Posterior cingulate gyrus (tissue), 11 donors: ENCODE results near the gene CNTLN.
"Not testable (repeated sequence)": the region's sequence is repeated elsewhere in the genome, so short reads cannot be mapped to it uniquely, and the experiment has no call there.

Source experiments
- DNase-seq, 10 donors: peaks; one replicate each; pipeline versions ENCODE4 v3.0.0 to v3.0.0-alpha.2; 2020 to 2021; ENCODE audit warnings: mixed read lengths in 3 of 10
- intact Hi-C: fragments of 100-400 bp; cut with DNase I; formaldehyde crosslinking; loops from one replicate; pipeline ENCODE4 v1.15.1; 2023

The CNTLN gene

GRCh38 chr9:17293685-17294084, 158.8 kb downstream of the CNTLN start:
- peak in 1 of 10 donors; percentile 57 for DNase-seq
- intact Hi-C loops = no loop called here

DNA sequence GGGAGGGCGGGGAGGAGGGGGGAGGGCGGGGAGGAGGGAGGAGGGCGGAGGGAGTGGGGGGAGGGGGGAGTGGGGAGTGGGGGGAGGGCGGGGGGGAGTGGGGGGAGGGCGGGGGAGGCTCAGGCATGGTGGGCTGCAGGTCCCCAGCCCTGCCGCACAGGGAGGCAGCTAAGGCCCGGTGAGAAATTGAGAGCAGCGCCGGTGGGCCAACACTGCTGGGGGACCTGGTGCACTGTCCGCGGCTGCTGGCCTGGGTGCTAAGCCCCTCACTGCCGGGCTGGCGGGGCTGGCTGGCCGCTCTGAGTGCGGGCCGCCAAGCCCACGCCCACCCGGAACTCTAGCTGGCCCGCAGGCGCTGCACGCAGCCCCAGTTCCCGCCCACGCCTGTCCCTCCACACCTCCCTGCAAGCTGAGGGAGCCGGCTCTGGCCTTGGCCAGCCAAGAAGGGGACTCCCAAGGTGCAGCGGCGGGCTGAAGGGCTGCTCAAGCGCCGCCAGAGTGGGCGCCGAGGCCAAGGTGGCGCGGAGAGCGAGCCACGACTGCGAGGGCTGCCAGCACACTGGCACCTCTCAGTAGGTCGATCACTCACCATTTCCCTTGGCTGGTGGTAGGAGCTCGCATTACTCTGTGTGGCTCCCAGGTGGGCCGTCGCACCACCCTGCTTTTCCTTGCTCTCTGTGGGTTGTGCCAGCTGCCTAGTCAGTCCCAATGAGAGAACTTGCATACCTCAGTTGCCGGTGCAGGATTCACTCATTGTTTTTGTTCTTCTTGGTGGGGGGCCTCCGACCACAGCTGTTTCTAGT, 160.2 kb downstream of the CNTLN start:
- peak in 3 of 10 donors; percentile 42 to 85 (median 72) for DNase-seq
- intact Hi-C loops = no loop called here

DNA sequence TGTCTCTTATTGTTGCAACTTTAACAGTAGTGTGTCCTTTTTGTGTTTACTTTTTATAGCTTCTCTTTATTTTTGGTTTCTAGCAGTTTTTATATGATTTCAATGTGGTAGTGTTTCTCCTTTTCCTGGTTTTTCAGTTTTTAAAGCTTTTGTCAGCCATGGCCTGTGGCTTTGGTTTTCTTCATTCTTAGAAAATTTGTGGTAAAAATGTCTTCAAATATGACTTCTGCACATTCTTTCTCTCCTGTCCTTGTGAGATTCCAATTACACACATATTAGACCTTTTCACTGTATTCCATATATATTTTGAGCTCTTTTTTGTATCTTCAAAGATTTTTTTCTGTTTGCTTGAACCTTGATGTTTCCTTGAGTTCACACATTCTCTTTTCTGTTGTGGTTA, 180.5 kb downstream of the CNTLN start:
- no peak for DNase-seq
- intact Hi-C loops = no loop called here

GRCh38 chr9:17318821-17319320, 184.0 kb downstream of the CNTLN start:
- intact Hi-C loops = no loop called here
- DNase-seq = no peak

GRCh38 chr9:17319864-17320263, 185.0 kb downstream of the CNTLN start:
- intact Hi-C loops = no loop called here
- no peak for DNase-seq

GRCh38 chr9:17322882-17323864, 188.3 kb downstream of the CNTLN start:
- DNase-seq = no peak
- intact Hi-C loops = no loop called here

DNA sequence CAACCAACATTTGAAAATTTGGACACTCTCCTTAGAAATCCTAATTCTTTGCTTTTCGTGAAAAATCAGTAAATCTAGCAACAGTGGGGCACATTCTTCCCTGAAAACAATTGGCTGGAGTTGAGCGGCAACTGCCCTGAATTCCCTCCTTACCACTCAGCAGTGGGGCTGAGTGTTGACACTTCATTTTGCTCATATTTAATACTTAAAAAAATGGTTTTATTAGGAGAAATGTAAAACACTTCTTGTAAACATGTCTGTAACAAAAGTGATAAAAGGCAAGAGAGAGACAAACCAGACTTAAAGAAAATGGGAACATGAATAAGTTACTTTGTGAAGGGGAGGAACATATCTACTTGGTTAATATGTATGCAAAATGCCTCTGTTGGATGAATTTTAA, 193.5 kb downstream of the CNTLN start:
- intact Hi-C loops = no loop called here
- DNase-seq = no peak

DNA sequence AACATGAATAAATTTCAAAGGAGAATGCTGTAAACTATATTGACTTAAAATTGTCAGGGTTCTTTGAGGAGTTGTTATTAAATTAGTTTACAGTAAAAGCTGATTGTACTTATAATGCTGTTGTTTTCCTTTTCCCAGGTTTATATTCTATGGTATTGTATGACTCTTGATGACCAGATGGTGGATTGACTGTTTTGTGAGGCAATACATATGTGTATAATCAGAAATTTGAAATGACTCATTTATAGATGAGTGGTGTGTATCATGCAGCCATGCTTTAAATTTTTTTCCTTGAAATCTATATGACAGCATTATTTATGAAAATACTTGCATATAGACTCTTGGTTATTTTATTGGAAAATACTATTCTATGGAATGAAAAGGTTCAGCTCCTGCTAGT, 195.3 kb downstream of the CNTLN start:
- intact Hi-C loops = no loop called here
- no peak for DNase-seq

GRCh38 chr9:17332115-17332514, 197.3 kb downstream of the CNTLN start:
- intact Hi-C loops = no loop called here
- DNase-seq = no peak

DNA sequence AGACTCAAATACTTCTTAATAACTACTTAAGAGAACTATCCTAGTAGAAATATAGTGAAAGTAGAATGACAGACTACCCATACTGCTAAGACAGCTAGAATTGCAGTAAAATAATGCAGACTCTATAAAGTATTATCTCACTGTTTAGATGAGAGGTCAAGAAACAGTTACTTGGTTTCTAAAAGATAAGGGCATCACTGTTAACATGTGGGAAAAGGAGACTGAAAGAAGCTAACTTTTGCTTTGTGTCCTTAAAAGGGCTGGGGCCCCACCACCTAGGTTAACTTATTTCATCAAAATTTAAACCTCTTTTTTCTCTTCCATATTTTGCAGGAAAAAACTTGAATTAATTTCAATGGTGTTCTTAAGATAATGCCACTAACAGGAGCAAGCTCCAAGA, 204.3 kb downstream of the CNTLN start:
- DNase-seq = no peak
- intact Hi-C loops = no loop called here

DNA sequence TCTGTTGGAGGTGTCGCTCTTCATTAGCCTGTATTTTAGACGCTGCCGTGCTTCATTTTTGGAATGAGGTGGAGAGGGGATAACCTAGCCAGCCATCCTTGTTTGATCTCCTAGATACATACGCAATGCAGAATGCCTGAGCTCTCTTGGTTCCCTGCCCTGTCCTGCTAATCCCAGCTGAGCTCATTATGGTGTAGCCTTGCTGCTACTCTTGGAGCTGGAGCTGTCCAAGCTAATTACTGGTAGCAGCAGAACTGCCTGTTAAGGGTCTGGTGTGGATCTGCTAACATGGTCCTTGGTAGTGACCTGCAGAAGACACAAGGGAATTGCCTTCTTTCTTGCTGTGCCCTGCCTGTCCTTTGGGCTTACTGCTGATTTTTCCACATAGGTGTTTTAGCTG, 207.9 kb downstream of the CNTLN start:
- intact Hi-C loops = no loop called here
- no peak for DNase-seq

- intact Hi-C loops = no loop called here
- no peak for DNase-seq
Measured at GRCh38 chr9:17349831-17350230, 215.0 kb downstream of the CNTLN start.

DNA sequence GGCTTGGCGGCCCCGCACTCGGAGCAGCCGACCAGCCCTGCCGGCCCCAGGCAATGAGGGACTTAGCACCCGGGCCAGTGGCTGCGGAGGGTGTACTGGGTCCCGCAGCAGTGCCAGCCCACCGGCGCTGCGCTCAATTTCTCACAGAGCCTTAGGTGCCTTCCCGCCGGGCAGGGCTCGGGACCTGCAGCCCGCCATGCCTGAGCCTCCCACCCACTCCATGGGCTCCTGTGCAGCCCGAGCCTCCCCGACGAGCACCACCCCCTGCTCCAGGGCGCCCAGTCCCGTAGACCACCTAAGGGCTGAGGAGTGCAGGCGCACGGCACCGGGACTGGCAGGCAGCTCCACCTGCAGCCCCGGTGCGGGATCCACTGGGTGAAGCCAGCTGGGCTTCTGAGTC, 219.2 kb downstream of the CNTLN start:
- intact Hi-C loops = not testable (repeated sequence)
- peak in 1 of 10 donors; percentile 56 for DNase-seq

- no peak for DNase-seq
- intact Hi-C loops = no loop called here
Measured at GRCh38 chr9:17361378-17361777, 226.5 kb downstream of the CNTLN start.

- no peak for DNase-seq
- intact Hi-C loops = no loop called here
Measured at GRCh38 chr9:17367035-17367434, 232.2 kb downstream of the CNTLN start.

GRCh38 chr9:17380126-17380861, 245.5 kb downstream of the CNTLN start:
- intact Hi-C loops = no loop called here

DNA sequence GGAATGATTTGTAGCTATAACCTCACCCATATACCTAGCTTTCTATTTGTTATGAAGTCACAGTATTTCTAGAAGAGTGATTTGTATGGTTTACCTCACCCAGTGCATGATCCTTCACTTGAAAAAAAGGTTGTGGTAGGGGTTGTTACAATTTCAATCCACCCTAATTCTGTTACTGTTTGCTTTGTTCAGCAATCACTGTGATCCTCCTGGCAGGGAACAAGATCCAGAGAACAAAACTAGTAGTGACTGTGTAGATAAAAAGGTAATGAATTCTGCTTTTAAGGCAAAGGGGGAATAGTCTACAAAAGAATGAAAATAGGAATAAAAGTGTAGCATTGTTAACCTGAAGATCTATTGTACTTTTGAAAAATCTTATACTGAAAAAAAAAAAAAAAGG, 252.7 kb downstream of the CNTLN start:
- intact Hi-C loops = no loop called here
- no peak for DNase-seq

More at GRCh38 chr9:17380126-17380861, 245.5 kb downstream of the CNTLN start:
- no peak for DNase-seq

GRCh38 chr9:17389026-17389425, 254.2 kb downstream of the CNTLN start:
- no peak for DNase-seq
- intact Hi-C loops = no loop called here

DNA sequence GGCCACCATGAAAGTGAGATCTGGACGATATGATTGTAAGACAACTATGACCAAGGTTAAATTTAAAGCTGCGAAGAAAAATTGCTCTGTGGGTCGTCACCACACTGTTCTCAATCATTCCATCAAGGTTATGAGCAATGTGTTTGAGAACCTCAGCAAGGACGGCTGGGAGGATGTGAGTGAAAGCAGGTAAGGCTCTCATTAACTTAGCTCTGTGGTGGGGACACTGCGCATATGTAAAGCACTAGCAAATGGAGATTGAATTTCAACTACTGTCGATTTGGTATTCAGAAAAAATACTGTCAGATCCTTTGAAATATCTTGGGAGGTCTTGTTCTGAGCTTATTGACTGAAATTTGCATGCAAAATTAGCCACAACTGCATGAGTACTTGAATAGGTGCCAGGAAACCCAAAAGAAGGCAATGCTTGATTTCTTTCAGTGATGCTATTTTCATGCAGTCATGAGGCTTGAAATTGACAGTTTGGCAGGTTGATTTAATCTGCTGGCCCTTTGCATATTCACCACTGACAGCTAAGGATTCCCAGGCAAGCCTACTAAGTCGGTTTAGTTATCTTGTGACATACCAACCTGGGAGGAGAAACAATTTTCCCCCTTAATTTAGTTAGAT, 260.2 kb downstream of the CNTLN start:
- DNase-seq = no peak
- intact Hi-C loops = no loop called here

DNA sequence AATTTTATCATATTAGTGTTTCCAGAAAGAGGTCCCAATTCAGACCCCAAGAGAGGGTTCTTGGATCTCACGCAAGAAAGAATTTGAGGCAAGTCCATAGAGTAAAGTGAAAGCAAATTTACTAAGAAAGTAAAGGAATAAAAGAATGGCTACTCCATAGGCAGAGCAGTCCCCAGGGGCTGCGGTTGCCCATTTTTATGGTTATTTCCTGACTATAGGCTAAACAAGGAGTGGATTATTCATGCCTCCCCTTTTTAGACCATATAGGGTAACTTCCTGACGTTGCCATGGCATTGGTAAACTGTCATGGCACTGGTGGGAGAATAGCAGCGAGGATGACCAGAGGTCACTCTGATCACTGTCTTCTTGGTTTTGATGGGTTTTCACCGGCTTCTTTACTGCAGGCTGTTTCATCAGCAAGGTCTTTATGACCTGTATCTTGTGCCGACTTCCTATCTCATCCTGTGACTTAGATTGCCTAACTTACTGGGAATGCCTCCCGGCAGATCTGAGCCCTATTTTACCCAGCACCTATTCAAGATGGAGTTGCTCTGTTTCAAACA, 262.4 kb downstream of the CNTLN start:
- intact Hi-C loops, DNase-seq: not testable (repeated sequence)
